H1 (cell line): ENCODE measurements around the gene C21orf91. TPM values are rescaled to one million over a fixed set of nuclear protein-coding genes. Genes with fewer than 3 reads are reported as not detected.

Experiments
- CTCF ChIA-PET: fragments of 300-600 bp; sonication (Branson Sonifier 250); formaldehyde crosslinking; loops from one replicate; lab custom pipeline; 2021; ENCODE audit not compliant: partially characterized antibody; lab: Charles Lee
- POLR2A ChIA-PET: fragments of 300-600 bp; sonication (Branson Sonifier 250); formaldehyde crosslinking; loops from one replicate; lab custom pipeline; 2021; ENCODE audit warnings: inconsistent platforms; ENCODE audit not compliant: partially characterized antibody; lab: Charles Lee
- DNase-seq, 2 experiments: peaks; one replicate each; pipeline versions ENCODE4 v3.0.0 to v3.0.0-alpha.2; 2010 to 2022; ENCODE audit warnings: low spot score in 2 of 2, low read depth in 1 of 2, mixed read lengths in 1 of 2
- FAIRE-seq: peaks from 2 replicates; lab custom pipeline; 2011; peaks lifted over from hg19 to GRCh38; lab: Jason Lieb, UNC
- H2AFZ ChIP-seq: 2 replicates; pipeline ENCODE4 v1.8.1; 2012; ENCODE audit warnings: low read length, inconsistent platforms
- H2AK5ac ChIP-seq: 2 replicates; pipeline ENCODE4 v1.6.1; 2013; ENCODE audit warnings: low read depth, low read length
- H2BK120ac ChIP-seq: replicated peaks from 2 replicates; pipeline ENCODE3; 2013; ENCODE audit warnings: low read depth, low read length, inconsistent platforms
- H2BK12ac ChIP-seq: 2 replicates; pipeline ENCODE4 v1.6.1; 2013; ENCODE audit warnings: low read depth, low read length
- H2BK15ac ChIP-seq: 2 replicates; pipeline ENCODE4 v1.6.1; 2013; ENCODE audit warnings: low read length
- H2BK20ac ChIP-seq: 2 replicates; pipeline ENCODE4 v1.6.1; 2013; ENCODE audit warnings: low read length
- H2BK5ac ChIP-seq: 2 replicates; pipeline ENCODE4 v1.6.1; 2013; ENCODE audit warnings: low read depth, low read length
- H3K14ac ChIP-seq: 2 replicates; pipeline ENCODE4 v1.6.1; 2013; ENCODE audit warnings: inconsistent platforms; ENCODE audit not compliant: insufficient read length
- H3K18ac ChIP-seq: 2 replicates; pipeline ENCODE4 v1.6.1; 2013; ENCODE audit warnings: low read length; ENCODE audit errors: extremely low read depth
- H3K23ac ChIP-seq: 2 replicates; pipeline ENCODE4 v1.6.1; 2013; ENCODE audit warnings: inconsistent platforms; ENCODE audit not compliant: insufficient read length
- H3K23me2 ChIP-seq: 2 replicates; pipeline ENCODE4 v1.6.1; 2013; ENCODE audit warnings: low read depth, low read length
- H3K27ac ChIP-seq: 2 replicates; pipeline ENCODE4 v1.6.1; 2011; ENCODE audit warnings: low read depth, low read length, inconsistent platforms
- H3K27me3 ChIP-seq, 4 experiments: replicated peaks in 1 of 4; 1 replicate in 1 of 4; 2 replicates in 3 of 4; pipeline versions ENCODE4 v1.6.1 to v1.8.1; 2011 to 2013; ENCODE audit warnings: low read length in 3 of 4, mild to moderate bottlenecking in 3 of 4, inconsistent platforms in 2 of 4, mixed read lengths in 2 of 4, moderate library complexity in 1 of 4; ENCODE audit not compliant: control insufficient read depth in 3 of 4, insufficient read depth in 3 of 4; ENCODE audit errors: extremely low read depth in 1 of 4
- H3K36me3 ChIP-seq, 4 experiments: 2 replicates each; pipeline versions ENCODE4 v1.6.1 to v1.8.1; 2011 to 2013; ENCODE audit warnings: mild to moderate bottlenecking in 4 of 4, low read length in 3 of 4, moderate library complexity in 2 of 4, control low read depth in 1 of 4, inconsistent platforms in 1 of 4; ENCODE audit not compliant: insufficient read depth in 4 of 4, control insufficient read depth in 2 of 4
- H3K4ac ChIP-seq: replicated peaks from 2 replicates; pipeline ENCODE3; 2013; ENCODE audit warnings: low read length, low read depth, mixed read lengths, inconsistent platforms; ENCODE audit not compliant: insufficient read length
- H3K4me1 ChIP-seq, 4 experiments: replicated peaks in 1 of 4; 1 replicate in 1 of 4; 2 replicates in 3 of 4; pipeline versions ENCODE4 v1.6.1 to v1.8.1; 2011 to 2013; ENCODE audit warnings: low read length in 3 of 4, inconsistent platforms in 2 of 4, mixed read lengths in 1 of 4; ENCODE audit not compliant: insufficient read depth in 4 of 4, control insufficient read depth in 3 of 4
- H3K4me2 ChIP-seq, 2 experiments: 2 replicates each; pipeline versions ENCODE4 v1.6.1 to v1.8.1; 2011 to 2013; ENCODE audit warnings: low read depth in 2 of 2, low read length in 2 of 2, control low read depth in 1 of 2, inconsistent platforms in 1 of 2, mild to moderate bottlenecking in 1 of 2; ENCODE audit not compliant: insufficient read depth in 1 of 2
- H3K4me3 ChIP-seq, 4 experiments: fragments of 200-600, 300-600 bp in 1 of 4; sonication (generic), shearing (Covaris generic), sonication (Bioruptor Twin) in 1 of 4; 2 replicates each; pipeline versions ENCODE4 v1.5.1 to v1.8.1; 2011 to 2016; ENCODE audit warnings: low read length in 4 of 4, low read depth in 3 of 4, control low read depth in 2 of 4, inconsistent platforms in 2 of 4, mild to moderate bottlenecking in 2 of 4, mixed read lengths in 1 of 4, moderate library complexity in 1 of 4; ENCODE audit not compliant: insufficient read depth in 2 of 4; ENCODE audit errors: extremely low read depth in 1 of 4
- H3K56ac ChIP-seq: replicated peaks from 2 replicates; pipeline ENCODE3; 2013; ENCODE audit warnings: low read depth, mild to moderate bottlenecking, mixed read lengths, low read length, inconsistent platforms; ENCODE audit not compliant: insufficient read length
- H3K79me1 ChIP-seq: 2 replicates; pipeline ENCODE4 v1.6.1; 2013; ENCODE audit warnings: low read depth, low read length, control low read depth
- H3K79me2 ChIP-seq, 2 experiments: 2 replicates each; pipeline versions ENCODE4 v1.6.1 to v1.8.1; 2012 to 2013; ENCODE audit warnings: low read length in 2 of 2, mild to moderate bottlenecking in 2 of 2, inconsistent platforms in 1 of 2; ENCODE audit not compliant: insufficient read depth in 2 of 2, control insufficient read depth in 1 of 2
- H3K9ac ChIP-seq, 4 experiments: replicated peaks in 1 of 4; 1 replicate in 1 of 4; 2 replicates in 3 of 4; pipeline versions ENCODE4 v1.6.1 to v1.8.1; 2011 to 2013; ENCODE audit warnings: low read depth in 3 of 4, low read length in 3 of 4, control low read depth in 2 of 4, mild to moderate bottlenecking in 2 of 4, moderate library complexity in 2 of 4, inconsistent platforms in 1 of 4; ENCODE audit errors: extremely low read depth in 1 of 4
- H3K9me3 ChIP-seq, 2 experiments: 2 replicates each; pipeline versions ENCODE4 v1.6.1 to v1.8.1; 2012 to 2013; ENCODE audit warnings: mild to moderate bottlenecking in 2 of 2, moderate library complexity in 2 of 2, control low read depth in 1 of 2, inconsistent platforms in 1 of 2, low read depth in 1 of 2, low read length in 1 of 2, mixed read lengths in 1 of 2; ENCODE audit not compliant: insufficient read depth in 2 of 2
- H4K20me1 ChIP-seq, 2 experiments: replicated peaks in 1 of 2; 2 replicates each; pipeline versions ENCODE3 to v1.8.1; 2011 to 2013; ENCODE audit warnings: inconsistent platforms in 2 of 2, low read length in 2 of 2, mild to moderate bottlenecking in 1 of 2; ENCODE audit not compliant: insufficient read depth in 2 of 2, control insufficient read depth in 1 of 2
- H4K5ac ChIP-seq: 2 replicates; pipeline ENCODE4 v1.6.1; 2013; ENCODE audit warnings: low read length, low read depth, mixed read lengths, inconsistent platforms; ENCODE audit not compliant: insufficient read length
- H4K8ac ChIP-seq: 2 replicates; pipeline ENCODE4 v1.8.0; 2013; ENCODE audit warnings: mild to moderate bottlenecking, moderate library complexity, low read length, inconsistent platforms; ENCODE audit not compliant: insufficient read depth; ENCODE audit errors: extremely low read depth
- H4K91ac ChIP-seq: replicated peaks from 2 replicates; pipeline ENCODE3; 2013; ENCODE audit warnings: low read length, mixed read lengths, inconsistent platforms; ENCODE audit not compliant: insufficient read length
- WGBS, 2 experiments: shearing (Covaris generic) in 1 of 2; methylation state at CpG; one replicate each; pipeline versions ENCODE4 v1.1.6 to v1.1.7; 2013 to 2015; ENCODE audit warnings: low lambda C conversion rate in 2 of 2, mixed read lengths in 2 of 2, inconsistent platforms in 1 of 2, low coverage in 1 of 2, missing lambda C conversion rate in 1 of 2; ENCODE audit not compliant: insufficient replicate concordance in 2 of 2, insufficient coverage in 1 of 2, insufficient read length in 1 of 2; ENCODE audit errors: extremely low coverage in 1 of 2, missing lambda C conversion rate in 1 of 2; 5-methylcytosine and 5-hydroxymethylcytosine counted together
- polyA plus RNA-seq, 7 experiments: library from polyadenylated mRNA; depleted of rRNA in 3 of 7; stranded (reverse) in 5 of 7; unstranded in 2 of 7; fragments of >200 nt in 5 of 7; fragments of 200-250 nt in 2 of 7; gene quantifications; 1 replicate in 5 of 7; 2 replicates in 1 of 7; 4 replicates in 1 of 7; pipeline versions ENCODE4 v1.2.1 to v1.2.3, GENCODE V29; 2011 to 2013; ENCODE audit warnings: missing spikeins in 2 of 7, mixed read lengths in 2 of 7
- total RNA-seq: library from RNA; stranded (reverse); fragmentation: NEBNext Ultra II Directional; extraction: Animal tissue kit (Norgen Biotek cat#: 25700); gene quantifications from 2 replicates; pipeline ENCODE4 v1.2.1, GENCODE V29; 2021

The C21orf91 gene
- total and polyA plus RNA-seq, 2 of the 8 experiments (the other 6 are each of a cell fraction or from before 2014, with no cell fraction given) = 4.9 to 33.6 TPM

- Histone ChIP-seq H3K27me3 (no peaks in the 10 kb centered on the region), H4K91ac (no peak overlapping the region), H2BK20ac (no peak overlapping the region), H3K9me3 (no peaks in the 10 kb centered on the region), H3K4me3 (no peak overlapping the region), H3K9ac (no peak overlapping the region), H4K5ac (no peak overlapping the region), H3K4ac (no peak overlapping the region), H3K79me2 (peaks cover 0 to 24% of the 10 kb centered on the region in 2 experiments; a peak in 2 of 4 replicates), H3K27ac (no peak overlapping the region), H3K14ac (no peak overlapping the region), H3K23ac (no peak overlapping the region), H2BK12ac (no peak overlapping the region), H3K79me1 (no peaks in the 10 kb centered on the region; the same call in 1 of the 2 replicates), H3K18ac (no peak overlapping the region), H3K36me3 (peaks cover 0 to 11% (median 2%) of the 10 kb centered on the region in 4 experiments; a peak in 2 of 8 replicates), H4K20me1 (no peaks in the 10 kb centered on the region), H2BK5ac (no peak overlapping the region), H3K56ac (no peak overlapping the region), H2BK15ac (no peak overlapping the region), H3K23me2 (no peaks in the 10 kb centered on the region; the same call in 1 of the 2 replicates), H2BK120ac (no peak overlapping the region), H4K8ac (no peak overlapping the region), H2AK5ac (no peak overlapping the region), H3K4me2 (no peak overlapping the region), H2AFZ (no peak overlapping the region), H3K4me1 (peaks cover 0 to 6% (median 3%) of the 10 kb centered on the region in 4 experiments; a peak in 4 of 7 replicates)
- ChIA-PET CTCF (interaction anchor here (0.6 to 2.4 kb wide), 4 partner anchors 9 to 218 kb away, joined by 3 to 10 read pairs (median 3); no protein-coding TSS in a partner anchor), POLR2A (no interaction called here)
- 80% methylated on average over 3 of the region's 3 CpGs; no CpG with 5 or more reads in 1 of the 2 experiments for WGBS, 2 experiments
- DNase-seq = no peak
- FAIRE-seq = no peak
These were observed 2.0 kb upstream of the C21orf91 start for GRCh38 chr21:17821121-17821520.
